ENCODE measurements around the gene YIF1B.

GRCh38 chr19:38263689-38264485 lies 51.9 kb downstream of the YIF1B start:
- TF ChIP-seq CTCF (IDR thresholded peaks at IDR 0.05; ENCODE audit: low read depth, low read length) (no peak), EZH2phosphoT487 (IDR thresholded peaks at IDR 0.05; ENCODE audit: low read depth) (no peak)
